Keratinocyte (primary cell): ENCODE data around the gene REXO2.

Source experiments
- CTCF ChIP-seq, 3 experiments: IDR thresholded peaks in 1 of 3; conservative IDR thresholded peaks in 1 of 3; optimal IDR thresholded peaks in 1 of 3; 2 replicates in 2 of 3; 3 replicates in 1 of 3; pipeline versions ENCODE3 to v1.5.1; 2011; ENCODE audit warnings: low read length in 3 of 3, mild to moderate bottlenecking in 3 of 3, moderate library complexity in 2 of 3, control low read depth in 1 of 3, inconsistent platforms in 1 of 3; ENCODE audit not compliant: insufficient read depth in 2 of 3; ENCODE audit errors: extremely low read depth in 1 of 3
- EZH2 ChIP-seq: IDR thresholded peaks from one replicate; pipeline ENCODE4 v1.6.1; 2012; ENCODE audit warnings: inconsistent platforms, mild to moderate bottlenecking, low read length, moderate library complexity

GRCh38 chr11:114416441-114416961 is 22.8 kb upstream of the REXO2 start:
- TF ChIP-seq CTCF (optimal IDR thresholded peaks at IDR 0.05 in 1 of 3, IDR thresholded peaks at IDR 0.05 in 1 of 3, conservative IDR thresholded peaks at IDR 0.05 in 1 of 3; ENCODE audit: extremely low read depth in 1 of 3, insufficient read depth in 2 of 3, low read length in 3 of 3) = no peak
- no peak for TF ChIP-seq EZH2
